Measurements from ENCODE around the gene RSRC1.

DNA sequence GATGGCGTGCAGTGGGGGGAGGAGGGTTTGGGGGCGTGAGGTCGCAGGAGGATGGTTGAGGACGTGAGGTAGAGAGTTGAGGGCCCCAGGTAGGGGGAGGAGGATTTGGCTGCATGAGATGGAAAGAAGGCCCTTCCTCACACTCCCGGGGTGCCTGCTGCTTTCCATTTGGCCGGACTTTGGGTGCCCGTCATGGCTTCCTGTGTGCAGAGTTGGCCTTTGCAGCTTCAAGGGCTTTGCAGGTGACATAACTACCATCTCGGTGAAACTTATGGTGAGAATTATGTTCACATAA is 462.8 kb downstream of the RSRC1 start:
- TF ChIP-seq, protein P1, sequence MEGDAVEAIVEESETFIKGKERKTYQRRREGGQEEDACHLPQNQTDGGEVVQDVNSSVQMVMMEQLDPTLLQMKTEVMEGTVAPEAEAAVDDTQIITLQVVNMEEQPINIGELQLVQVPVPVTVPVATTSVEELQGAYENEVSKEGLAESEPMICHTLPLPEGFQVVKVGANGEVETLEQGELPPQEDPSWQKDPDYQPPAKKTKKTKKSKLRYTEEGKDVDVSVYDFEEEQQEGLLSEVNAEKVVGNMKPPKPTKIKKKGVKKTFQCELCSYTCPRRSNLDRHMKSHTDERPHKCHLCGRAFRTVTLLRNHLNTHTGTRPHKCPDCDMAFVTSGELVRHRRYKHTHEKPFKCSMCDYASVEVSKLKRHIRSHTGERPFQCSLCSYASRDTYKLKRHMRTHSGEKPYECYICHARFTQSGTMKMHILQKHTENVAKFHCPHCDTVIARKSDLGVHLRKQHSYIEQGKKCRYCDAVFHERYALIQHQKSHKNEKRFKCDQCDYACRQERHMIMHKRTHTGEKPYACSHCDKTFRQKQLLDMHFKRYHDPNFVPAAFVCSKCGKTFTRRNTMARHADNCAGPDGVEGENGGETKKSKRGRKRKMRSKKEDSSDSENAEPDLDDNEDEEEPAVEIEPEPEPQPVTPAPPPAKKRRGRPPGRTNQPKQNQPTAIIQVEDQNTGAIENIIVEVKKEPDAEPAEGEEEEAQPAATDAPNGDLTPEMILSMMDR (IDR thresholded peaks at IDR 0.05; ENCODE audit: poor library complexity), result no peak
- no peak for TF ChIP-seq EZH2 (IDR thresholded peaks at IDR 0.05; ENCODE audit: borderline replicate concordance)
- TF ChIP-seq EZH2phosphoT487 (IDR thresholded peaks at IDR 0.05; ENCODE audit: low read depth, severe bottlenecking, unreplicated experiment), result no peak

Measured in hepatocyte (in vitro differentiated cells).